Ectodermal cell (in vitro differentiated cells): ENCODE measurements around the gene CYB561D1.
A peak's percentile ranks its signal among the peaks of the same experiment; 100 is the strongest.

Experiments
- H3K27ac ChIP-seq: 2 replicates; pipeline ENCODE4 v1.7.0; 2013; ENCODE audit warnings: mild to moderate bottlenecking, low read depth, low read length; ENCODE audit not compliant: insufficient read depth, poor library complexity, severe bottlenecking
- H3K27me3 ChIP-seq: 2 replicates; pipeline ENCODE4 v1.7.0; 2013; ENCODE audit warnings: mild to moderate bottlenecking, low read length; ENCODE audit not compliant: insufficient read depth, control insufficient read depth, poor library complexity, severe bottlenecking
- H3K36me3 ChIP-seq: one replicate; pipeline ENCODE4 v1.7.0; 2013; ENCODE audit warnings: low read length; ENCODE audit not compliant: control insufficient read depth, insufficient read depth
- H3K4me1 ChIP-seq: one replicate; pipeline ENCODE4 v1.7.0; 2013; ENCODE audit warnings: low read length; ENCODE audit not compliant: control insufficient read depth, insufficient read depth
- H3K4me3 ChIP-seq: 2 replicates; pipeline ENCODE4 v1.7.0; 2013; ENCODE audit warnings: low read depth, low read length, control low read depth; ENCODE audit not compliant: insufficient read depth
- H3K9me3 ChIP-seq: 2 replicates; pipeline ENCODE4 v1.7.0; 2013; ENCODE audit warnings: mild to moderate bottlenecking, low read length, moderate library complexity; ENCODE audit not compliant: control insufficient read depth
- WGBS, 2 experiments: methylation state at CpG; one replicate each; pipeline ENCODE4 v1.1.7; 2013; ENCODE audit warnings: missing lambda C conversion rate in 2 of 2; 5-methylcytosine and 5-hydroxymethylcytosine counted together

CYB561D1 gene

DNA sequence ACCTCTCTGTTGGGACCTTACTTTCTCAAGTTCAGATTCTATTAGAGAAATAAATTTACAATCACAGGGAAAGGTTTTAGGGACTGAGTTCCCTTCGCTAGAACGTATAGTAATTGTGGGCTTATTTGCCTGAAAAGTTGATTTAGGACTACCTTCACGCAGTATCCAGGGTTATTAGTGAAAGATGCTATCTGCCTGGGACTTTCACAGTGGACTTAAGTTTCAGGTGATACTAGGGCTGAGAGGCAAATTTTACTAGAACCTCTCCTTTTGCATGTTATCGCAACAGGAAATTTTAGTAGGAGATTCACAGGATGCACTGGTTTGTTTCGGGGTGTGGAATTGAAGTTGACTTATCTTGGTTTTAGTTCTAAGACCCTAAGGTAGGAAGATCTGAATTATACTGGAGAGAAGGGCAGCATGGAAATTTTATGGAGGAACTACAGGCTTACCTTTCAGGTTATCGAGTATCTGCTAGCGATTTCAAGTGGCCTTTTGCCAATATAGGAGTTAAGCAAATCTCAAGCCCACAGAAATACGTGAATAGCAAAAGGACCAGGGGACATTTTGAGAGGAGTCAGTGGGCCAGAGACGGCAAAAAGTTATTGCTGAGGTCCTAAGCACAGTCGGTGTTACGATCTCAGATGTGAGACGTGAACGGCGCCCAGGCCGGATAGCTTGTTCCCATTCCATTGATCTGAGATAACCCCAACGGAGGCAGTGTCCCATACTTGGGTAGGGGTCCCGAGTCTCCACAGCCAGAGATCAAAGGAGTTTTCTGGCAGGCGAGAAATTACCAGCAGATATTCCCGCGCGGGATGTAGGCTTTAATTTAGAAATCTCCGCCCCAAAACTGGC, 53.8 kb downstream of the CYB561D1 start:
- 21% methylated on average over 22 of the region's 22 CpGs for WGBS, 2 experiments

DNA sequence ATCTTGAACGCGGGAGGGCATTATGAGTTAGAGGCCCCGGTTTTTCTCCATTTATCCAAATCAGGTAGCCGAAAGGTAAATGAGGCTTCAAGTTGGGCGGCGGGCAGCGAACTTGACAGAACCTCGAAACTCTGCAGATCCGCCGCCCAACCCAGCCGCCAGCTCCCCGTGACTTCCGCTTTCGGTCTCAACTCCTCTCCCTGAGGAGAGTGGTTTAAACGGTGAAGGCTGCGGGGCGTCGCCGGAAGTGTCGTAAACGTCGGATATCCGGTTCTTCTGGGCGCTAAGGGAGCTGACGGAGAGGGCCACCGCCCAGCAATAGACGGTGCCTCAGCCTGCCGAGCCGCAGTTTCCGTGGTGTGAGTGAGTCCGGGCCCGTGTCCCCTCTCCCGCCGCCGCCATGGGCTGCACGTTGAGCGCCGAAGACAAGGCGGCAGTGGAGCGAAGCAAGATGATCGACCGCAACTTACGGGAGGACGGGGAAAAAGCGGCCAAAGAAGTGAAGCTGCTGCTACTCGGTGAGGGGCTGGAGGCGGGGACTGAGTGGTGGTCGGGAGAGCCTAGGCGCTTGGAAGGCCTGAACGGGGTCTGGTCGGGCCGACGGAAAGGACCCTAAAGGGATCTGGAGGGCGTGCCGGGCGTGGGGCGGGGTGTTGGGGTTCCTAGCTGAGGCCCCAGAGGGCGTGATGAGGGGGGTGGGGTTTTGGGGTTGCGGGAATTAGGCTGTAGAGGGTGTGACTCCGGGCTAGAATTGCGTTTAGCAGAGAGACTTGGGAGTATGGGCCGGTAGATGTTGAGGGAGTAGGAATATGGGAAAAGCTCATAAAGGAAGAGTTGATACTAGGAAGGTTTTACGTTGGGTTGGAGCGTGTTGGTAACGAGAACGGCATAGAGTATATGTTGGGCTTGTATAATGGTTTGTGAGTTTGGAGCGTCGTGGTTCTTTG, 54.7 kb downstream of the CYB561D1 start, which contains the start of gene GNAI3:
Gene GNAI3 (plus strand): TSS at position 295 of the 947 bp plus-strand sequence. CDS start 106 bp downstream, at position 401.
- Histone ChIP-seq H3K4me1 (peaks cover 8% of the 10 kb centered on the region), H3K4me3 (peak within 1 kb of the TSS; percentile 90), H3K9me3 (no peaks in the 10 kb centered on the region), H3K27me3 (no peaks in the 10 kb centered on the region), H3K36me3 (no peaks in the 10 kb centered on the region), H3K27ac (peak within 1 kb of the TSS; percentile 61)
- WGBS, 2 experiments, result 1% methylated on average over 68 of the region's 68 CpGs

More for the DNA sequence above, 53.8 kb downstream of the CYB561D1 start:
- Histone ChIP-seq H3K9me3 (no peaks in the 10 kb centered on the region), H3K36me3 (no peaks in the 10 kb centered on the region), H3K4me1 (peaks cover 8% of the 10 kb centered on the region), H3K27me3 (no peaks in the 10 kb centered on the region), H3K27ac (peak overlapping the region; percentile 61), H3K4me3 (peak overlapping the region; percentile 90)
